GM21576 (cell line): ENCODE results near the gene CHPF2.

ENCODE experiments used
- ATAC-seq: cut with Tn5 transposase; IDR thresholded peaks from one replicate; pipeline ENCODE4 v1.9.1; 2021; ENCODE audit warnings: mild to moderate bottlenecking, moderate library complexity; ENCODE audit not compliant: unreplicated experiment

CHPF2 gene

GRCh38 chr7:151245360-151246101 lies 13.2 kb downstream of the CHPF2 start:
- peak; percentile 40 for ATAC-seq

GRCh38 chr7:151246102-151246850 lies 14.0 kb downstream of the CHPF2 start:
- ATAC-seq = no peak

- ATAC-seq = no peak
Measured at GRCh38 chr7:151246851-151247580, 14.7 kb downstream of the CHPF2 start.

GRCh38 chr7:151247611-151248345 lies 15.5 kb downstream of the CHPF2 start:
- no peak for ATAC-seq

GRCh38 chr7:151248346-151249033 lies 16.2 kb downstream of the CHPF2 start, which contains the start of gene SMARCD3:
Gene SMARCD3 (minus strand): TSS chr7:151248694. CDS start chr7:151248562, 132 bp downstream.
- no peak for ATAC-seq

GRCh38 chr7:151249034-151249731 lies 16.9 kb downstream of the CHPF2 start:
- ATAC-seq = no peak

- no peak for ATAC-seq
Measured at GRCh38 chr7:151249732-151250072, 17.4 kb downstream of the CHPF2 start.

- ATAC-seq = no peak
Measured at GRCh38 chr7:151250181-151251132, 18.2 kb downstream of the CHPF2 start.

GRCh38 chr7:151251328-151251688 lies 19.0 kb downstream of the CHPF2 start:
- no peak for ATAC-seq

- no peak for ATAC-seq
Measured at GRCh38 chr7:151251689-151252560, 19.6 kb downstream of the CHPF2 start.

GRCh38 chr7:151252561-151252835 lies 20.2 kb downstream of the CHPF2 start:
- ATAC-seq = no peak

GRCh38 chr7:151252961-151253711 lies 20.9 kb downstream of the CHPF2 start:
- no peak for ATAC-seq

- ATAC-seq = no peak
Measured at GRCh38 chr7:151254316-151254715, 22.0 kb downstream of the CHPF2 start.

- ATAC-seq = no peak
Measured at GRCh38 chr7:151254851-151255250, 22.6 kb downstream of the CHPF2 start.

GRCh38 chr7:151255390-151255789 lies 23.1 kb downstream of the CHPF2 start:
- no peak for ATAC-seq

GRCh38 chr7:151256410-151257045 lies 24.2 kb downstream of the CHPF2 start:
- ATAC-seq = no peak

GRCh38 chr7:151257990-151258389 lies 25.7 kb downstream of the CHPF2 start:
- ATAC-seq = no peak
